ENCODE results near the gene PADI4. TPM values are rescaled to one million over a fixed set of nuclear protein-coding genes. Genes with fewer than 3 reads are reported as not detected.

Gene PADI4
- total RNA-seq, 1 experiment from 2014 or later: not detected

DNA sequence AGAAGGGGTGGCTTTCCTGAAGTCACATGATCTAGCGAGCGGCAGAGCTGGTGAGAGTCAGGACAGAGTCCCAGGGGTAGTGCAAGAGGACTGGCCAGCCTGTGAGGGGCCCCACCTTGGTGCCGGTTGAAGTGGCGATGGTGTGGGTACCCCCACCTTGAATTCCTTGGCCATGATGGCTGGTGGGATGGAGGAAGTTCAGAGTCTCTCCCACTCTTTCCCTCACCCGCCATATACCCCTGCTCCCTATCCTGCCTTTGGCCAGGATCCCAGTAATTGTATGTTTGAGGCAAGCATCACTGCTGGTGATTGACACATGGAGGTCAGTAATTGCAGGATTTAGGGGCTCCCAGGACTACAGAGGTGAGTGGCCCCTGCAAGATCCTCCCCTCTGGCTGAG, 47.3 kb upstream of the PADI4 start:
- Mint-ChIP-seq H3K4me3 (ENCODE audit: low read depth, unreplicated experiment) (no peak overlapping the region), H3K27ac (ENCODE audit: unreplicated experiment) (no peak overlapping the region), H3K9me3 (ENCODE audit: low read depth, unreplicated experiment) (no peaks in the 10 kb centered on the region), H3K27me3 (ENCODE audit: unreplicated experiment) (no peaks in the 10 kb centered on the region), H3K4me1 (ENCODE audit: low read depth, unreplicated experiment) (peaks cover 12% of the 10 kb centered on the region), H3K36me3 (ENCODE audit: insufficient read depth, unreplicated experiment) (no peaks in the 10 kb centered on the region)
- intact Hi-C loops (cut with micrococcal nuclease; ENCODE audit: unreplicated experiment): no loop called here
- BruUV-seq (replicated peaks): no TSS peak
- TF ChIP-seq, protein P1, sequence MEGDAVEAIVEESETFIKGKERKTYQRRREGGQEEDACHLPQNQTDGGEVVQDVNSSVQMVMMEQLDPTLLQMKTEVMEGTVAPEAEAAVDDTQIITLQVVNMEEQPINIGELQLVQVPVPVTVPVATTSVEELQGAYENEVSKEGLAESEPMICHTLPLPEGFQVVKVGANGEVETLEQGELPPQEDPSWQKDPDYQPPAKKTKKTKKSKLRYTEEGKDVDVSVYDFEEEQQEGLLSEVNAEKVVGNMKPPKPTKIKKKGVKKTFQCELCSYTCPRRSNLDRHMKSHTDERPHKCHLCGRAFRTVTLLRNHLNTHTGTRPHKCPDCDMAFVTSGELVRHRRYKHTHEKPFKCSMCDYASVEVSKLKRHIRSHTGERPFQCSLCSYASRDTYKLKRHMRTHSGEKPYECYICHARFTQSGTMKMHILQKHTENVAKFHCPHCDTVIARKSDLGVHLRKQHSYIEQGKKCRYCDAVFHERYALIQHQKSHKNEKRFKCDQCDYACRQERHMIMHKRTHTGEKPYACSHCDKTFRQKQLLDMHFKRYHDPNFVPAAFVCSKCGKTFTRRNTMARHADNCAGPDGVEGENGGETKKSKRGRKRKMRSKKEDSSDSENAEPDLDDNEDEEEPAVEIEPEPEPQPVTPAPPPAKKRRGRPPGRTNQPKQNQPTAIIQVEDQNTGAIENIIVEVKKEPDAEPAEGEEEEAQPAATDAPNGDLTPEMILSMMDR (IDR thresholded peaks at IDR 0.05; ENCODE audit: unreplicated experiment): no peak
- CTCF ChIA-PET: no interaction called here
- no peak for DNase-seq

DNA sequence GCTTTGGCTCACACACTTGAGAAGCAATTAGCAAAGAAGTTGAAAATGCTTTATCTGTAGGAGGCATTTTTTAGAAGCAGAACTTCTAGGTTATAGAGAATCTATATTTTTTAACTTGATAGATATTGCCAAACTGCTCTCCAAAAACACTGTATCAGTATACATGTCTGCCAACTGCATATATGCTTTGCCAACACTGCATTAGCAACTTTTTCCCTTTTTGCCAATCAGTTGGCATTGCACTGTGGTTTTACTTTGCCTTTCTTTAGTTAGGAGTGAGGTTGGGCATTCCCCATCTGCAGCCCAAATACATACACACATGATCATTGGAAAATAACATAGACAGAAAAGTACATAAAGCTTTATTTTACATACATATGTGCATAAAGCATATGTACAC, 44.1 kb upstream of the PADI4 start:
- Mint-ChIP-seq H3K4me1 (ENCODE audit: low read depth, unreplicated experiment) (no peaks in the 10 kb centered on the region), H3K36me3 (ENCODE audit: insufficient read depth, unreplicated experiment) (no peaks in the 10 kb centered on the region), H3K27ac (ENCODE audit: unreplicated experiment) (no peak overlapping the region), H3K9me3 (ENCODE audit: low read depth, unreplicated experiment) (no peaks in the 10 kb centered on the region), H3K27me3 (ENCODE audit: unreplicated experiment) (no peaks in the 10 kb centered on the region), H3K4me3 (ENCODE audit: low read depth, unreplicated experiment) (no peak overlapping the region)
- intact Hi-C loops (cut with micrococcal nuclease; ENCODE audit: unreplicated experiment): no loop called here
- DNase-seq: no peak
- BruUV-seq (replicated peaks): no TSS peak
- TF ChIP-seq, protein P1 (IDR thresholded peaks at IDR 0.05; ENCODE audit: unreplicated experiment): no peak
- CTCF ChIA-PET: no interaction called here

DNA sequence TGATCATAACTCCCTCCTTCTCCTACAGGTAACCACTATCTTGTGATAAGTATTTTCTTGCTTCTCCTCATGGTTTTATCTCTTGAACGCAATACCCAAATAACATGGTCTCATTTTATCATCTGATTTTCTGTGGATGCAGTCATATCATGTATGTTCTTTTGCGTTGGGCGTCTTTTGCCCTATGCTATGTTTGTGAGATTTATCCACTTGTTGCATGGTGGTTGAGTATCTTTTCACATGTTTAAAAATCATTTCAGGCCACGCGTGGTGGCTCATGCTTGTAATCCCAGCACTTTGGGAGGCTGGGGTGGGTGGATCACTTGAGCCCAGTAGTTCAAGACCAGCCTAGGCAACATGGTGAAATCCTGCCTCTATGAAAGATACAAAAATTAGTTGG, 43.5 kb upstream of the PADI4 start:
- Mint-ChIP-seq H3K4me1 (ENCODE audit: low read depth, unreplicated experiment) (no peaks in the 10 kb centered on the region), H3K9me3 (ENCODE audit: low read depth, unreplicated experiment) (no peaks in the 10 kb centered on the region)
- CTCF ChIA-PET: no interaction called here

DNA sequence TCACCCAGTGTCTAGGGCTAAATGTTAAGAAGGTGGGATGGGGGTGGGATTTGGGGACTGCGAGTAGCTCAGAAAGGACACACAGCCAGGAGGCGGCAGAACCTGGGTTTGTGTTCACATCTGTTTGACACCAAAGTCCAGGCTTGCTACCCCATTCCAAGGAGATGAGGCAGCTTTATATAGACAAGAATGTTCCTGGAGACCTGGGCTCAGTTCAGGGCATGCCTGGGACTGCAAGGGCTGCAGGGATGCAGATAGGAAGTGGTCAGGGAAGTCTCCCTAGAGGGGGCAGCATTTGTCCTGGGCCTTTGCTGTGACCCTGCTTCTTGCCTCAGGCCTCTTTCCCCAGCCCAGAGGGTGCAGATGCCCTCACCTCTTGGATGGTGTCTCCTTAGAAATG, 42.8 kb upstream of the PADI4 start:
- intact Hi-C loops (cut with micrococcal nuclease; ENCODE audit: unreplicated experiment): no loop called here
- CTCF ChIA-PET: no interaction called here
- no TSS peak for BruUV-seq (replicated peaks)

More for the DNA sequence above, 43.5 kb upstream of the PADI4 start:
- intact Hi-C loops (cut with micrococcal nuclease; ENCODE audit: unreplicated experiment): no loop called here
- H3K27me3 Mint-ChIP-seq (ENCODE audit: unreplicated experiment): no peaks in the 10 kb centered on the region
- no peak for DNase-seq
- TF ChIP-seq, protein P1 (IDR thresholded peaks at IDR 0.05; ENCODE audit: unreplicated experiment): no peak
- H3K4me3 Mint-ChIP-seq (ENCODE audit: low read depth, unreplicated experiment): no peak overlapping the region
- H3K36me3 Mint-ChIP-seq (ENCODE audit: insufficient read depth, unreplicated experiment): no peaks in the 10 kb centered on the region
- no peak overlapping the region for H3K27ac Mint-ChIP-seq (ENCODE audit: unreplicated experiment)
- BruUV-seq (replicated peaks): no TSS peak

More for the DNA sequence above, 42.8 kb upstream of the PADI4 start:
- Mint-ChIP-seq H3K9me3 (ENCODE audit: low read depth, unreplicated experiment) (no peaks in the 10 kb centered on the region), H3K36me3 (ENCODE audit: insufficient read depth, unreplicated experiment) (no peaks in the 10 kb centered on the region), H3K4me3 (ENCODE audit: low read depth, unreplicated experiment) (no peak overlapping the region), H3K27ac (ENCODE audit: unreplicated experiment) (no peak overlapping the region), H3K4me1 (ENCODE audit: low read depth, unreplicated experiment) (no peaks in the 10 kb centered on the region), H3K27me3 (ENCODE audit: unreplicated experiment) (no peaks in the 10 kb centered on the region)
- TF ChIP-seq, protein P1 (IDR thresholded peaks at IDR 0.05; ENCODE audit: unreplicated experiment): no peak
- DNase-seq: no peak
